GM12891 (cell line): ENCODE measurements around the gene PPIL4. TPM values are rescaled to one million over a fixed set of nuclear protein-coding genes. Genes with fewer than 3 reads are reported as not detected.

Source experiments
- DNase-seq: peaks from one replicate; pipeline ENCODE4 v3.0.0; 2011; ENCODE audit warnings: low spot score; ENCODE audit not compliant: insufficient read length
- FAIRE-seq: peaks from 2 replicates; lab custom pipeline; 2011; peaks lifted over from hg19 to GRCh38; lab: Jason Lieb, UNC
- PAX5 ChIP-seq: IDR thresholded peaks from 2 replicates; pipeline ENCODE4 v1.6.1; 2011; ENCODE audit warnings: low read length, moderate library complexity, mild to moderate bottlenecking; ENCODE audit not compliant: insufficient read depth, severe bottlenecking
- POLR2A ChIP-seq: IDR thresholded peaks from 2 replicates; pipeline ENCODE4 v1.6.1; 2011; ENCODE audit warnings: low read depth, low read length, control low read depth
- POLR2AphosphoS5 ChIP-seq: IDR thresholded peaks from 2 replicates; pipeline ENCODE4 v1.6.1; 2011; ENCODE audit warnings: low read depth, low read length, control low read depth
- POU2F2 ChIP-seq: IDR thresholded peaks from 2 replicates; pipeline ENCODE4 v1.6.1; 2011; ENCODE audit warnings: low read depth, mild to moderate bottlenecking, control low read depth, low read length, moderate library complexity
- SPI1 ChIP-seq: IDR thresholded peaks from 2 replicates; pipeline ENCODE4 v1.6.1; 2011; ENCODE audit warnings: low read depth, low read length, control low read depth
- TAF1 ChIP-seq: IDR thresholded peaks from 2 replicates; pipeline ENCODE4 v1.6.1; 2011; ENCODE audit warnings: low read depth, low read length, control low read depth
- polyA plus RNA-seq: library from polyadenylated mRNA; unstranded; fragments of >200 nt; gene quantifications from one replicate; pipeline ENCODE4 v1.2.1, GENCODE V29; 2012; ENCODE audit warnings: low read depth, missing spikeins, inconsistent platforms; ENCODE audit not compliant: missing spikeins

PPIL4 gene, protein sequence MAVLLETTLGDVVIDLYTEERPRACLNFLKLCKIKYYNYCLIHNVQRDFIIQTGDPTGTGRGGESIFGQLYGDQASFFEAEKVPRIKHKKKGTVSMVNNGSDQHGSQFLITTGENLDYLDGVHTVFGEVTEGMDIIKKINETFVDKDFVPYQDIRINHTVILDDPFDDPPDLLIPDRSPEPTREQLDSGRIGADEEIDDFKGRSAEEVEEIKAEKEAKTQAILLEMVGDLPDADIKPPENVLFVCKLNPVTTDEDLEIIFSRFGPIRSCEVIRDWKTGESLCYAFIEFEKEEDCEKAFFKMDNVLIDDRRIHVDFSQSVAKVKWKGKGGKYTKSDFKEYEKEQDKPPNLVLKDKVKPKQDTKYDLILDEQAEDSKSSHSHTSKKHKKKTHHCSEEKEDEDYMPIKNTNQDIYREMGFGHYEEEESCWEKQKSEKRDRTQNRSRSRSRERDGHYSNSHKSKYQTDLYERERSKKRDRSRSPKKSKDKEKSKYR
- polyA plus RNA-seq = 8.5 TPM

DNA sequence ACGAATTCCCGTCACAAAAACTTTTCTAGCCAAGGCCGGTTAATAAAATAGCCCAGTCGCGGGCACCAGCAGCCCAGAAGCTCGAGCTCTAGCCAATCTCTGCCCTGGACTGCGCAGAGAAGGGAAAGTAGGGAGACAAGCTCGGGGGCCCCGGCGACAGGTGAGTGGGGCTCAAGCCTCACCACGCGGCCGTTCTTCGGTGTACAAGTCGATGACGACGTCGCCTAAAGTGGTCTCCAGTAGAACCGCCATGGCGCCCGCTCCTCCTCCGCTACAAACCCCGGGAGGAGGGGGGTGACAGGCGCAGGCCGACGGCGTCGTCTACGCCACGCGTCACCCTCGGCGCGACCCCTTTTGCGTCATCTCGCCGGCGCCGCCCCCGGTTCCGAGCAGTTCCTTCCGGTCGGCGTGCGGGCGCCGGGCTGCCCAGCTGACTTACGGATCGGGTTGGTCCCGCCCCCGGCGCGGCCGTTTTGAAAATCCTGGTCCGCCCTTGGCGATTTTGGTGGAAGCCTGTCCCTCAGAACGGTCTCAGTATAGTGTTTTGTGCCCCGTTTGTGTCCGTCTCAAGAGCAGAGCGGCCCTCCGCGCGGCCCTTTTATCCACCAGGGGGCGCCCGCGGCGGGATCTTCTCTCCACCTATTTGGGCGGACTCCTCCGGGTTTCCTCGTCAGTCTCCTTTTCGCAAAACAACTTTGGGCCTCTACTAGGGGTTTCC is at the start of gene PPIL4:
Gene PPIL4 (minus strand): TSS at position 290 of the 718 bp plus-strand sequence. CDS start 38 bp downstream, at position 252.
- DNase-seq (peak; percentile 73), FAIRE-seq (peak; percentile 98)
- TF ChIP-seq POU2F2 (peak; percentile 70), SPI1 (no peak; the same call in 1 of the 2 replicates), POLR2AphosphoS5 (peak; percentile 76), PAX5 (no peak), TAF1 (peak; percentile 85), POLR2A (peak; percentile 75)

DNA sequence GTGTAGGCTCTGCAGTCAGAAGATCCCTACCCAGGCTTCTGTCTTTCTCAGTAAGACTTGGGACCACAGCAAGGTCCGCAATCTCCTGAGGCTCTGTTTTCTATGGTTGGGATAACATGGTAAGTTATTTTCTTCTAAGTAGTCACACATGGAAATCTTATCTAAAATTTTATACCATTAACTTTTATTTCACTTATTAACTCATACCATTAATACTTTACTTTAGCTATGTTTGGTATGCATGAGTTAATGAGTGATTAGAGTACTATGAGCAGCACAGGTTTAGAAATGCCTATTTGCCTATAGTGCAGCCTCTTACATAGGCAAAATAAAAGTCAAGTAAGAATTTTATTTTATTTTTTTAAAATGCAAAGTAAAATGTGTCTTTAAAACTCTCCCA is 47.6 kb upstream of the PPIL4 start:
- TF ChIP-seq POLR2AphosphoS5 (no peak), POLR2A (no peak), SPI1 (no peak), POU2F2 (no peak), PAX5 (no peak), TAF1 (no peak)
- FAIRE-seq (no peak), DNase-seq (no peak)

DNA sequence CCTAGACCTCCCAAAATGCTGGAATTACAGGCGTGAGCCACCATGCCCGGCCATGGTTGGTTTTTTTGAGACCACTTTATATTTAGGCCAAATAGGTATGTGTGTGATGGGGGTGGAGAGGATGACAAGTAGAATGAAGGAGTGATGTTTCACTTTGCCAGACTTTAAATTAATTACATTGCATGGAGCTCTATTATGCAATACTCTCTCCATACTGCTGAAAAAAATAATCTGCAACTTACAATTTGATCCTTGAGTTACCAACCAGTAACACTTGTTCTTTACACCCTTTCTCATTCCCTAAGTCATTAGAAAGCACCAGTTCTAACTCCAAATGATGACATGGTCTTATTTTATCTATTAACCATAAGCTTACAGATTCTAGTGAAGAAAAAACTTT is 47.1 kb upstream of the PPIL4 start:
- FAIRE-seq = no peak
- TF ChIP-seq POU2F2 (no peak), TAF1 (no peak), POLR2A (no peak), POLR2AphosphoS5 (no peak), SPI1 (no peak), PAX5 (no peak)

GRCh38 chr6:149586149-149586548 is 40.3 kb upstream of the PPIL4 start:
- no peak for TF ChIP-seq TAF1
- TF ChIP-seq POU2F2 = no peak
- no peak for TF ChIP-seq PAX5
- no peak for TF ChIP-seq POLR2AphosphoS5
- TF ChIP-seq SPI1 = no peak
- no peak for TF ChIP-seq POLR2A
- FAIRE-seq = no peak
- no peak for DNase-seq

More for the DNA sequence above, 47.1 kb upstream of the PPIL4 start:
- no peak for DNase-seq

GRCh38 chr6:149581349-149581748 is 35.5 kb upstream of the PPIL4 start:
- TF ChIP-seq SPI1 = no peak
- TF ChIP-seq POU2F2 = no peak
- no peak for TF ChIP-seq PAX5
- no peak for TF ChIP-seq POLR2A
- no peak for TF ChIP-seq TAF1
- no peak for TF ChIP-seq POLR2AphosphoS5
- DNase-seq = no peak
- no peak for FAIRE-seq

GRCh38 chr6:149580880-149581279 is 35.0 kb upstream of the PPIL4 start:
- DNase-seq = no peak
- no peak for TF ChIP-seq POLR2AphosphoS5
- no peak for TF ChIP-seq POLR2A
- TF ChIP-seq SPI1 = no peak
- TF ChIP-seq TAF1 = no peak
- TF ChIP-seq PAX5 = no peak
- no peak for TF ChIP-seq POU2F2
- FAIRE-seq = no peak

DNA sequence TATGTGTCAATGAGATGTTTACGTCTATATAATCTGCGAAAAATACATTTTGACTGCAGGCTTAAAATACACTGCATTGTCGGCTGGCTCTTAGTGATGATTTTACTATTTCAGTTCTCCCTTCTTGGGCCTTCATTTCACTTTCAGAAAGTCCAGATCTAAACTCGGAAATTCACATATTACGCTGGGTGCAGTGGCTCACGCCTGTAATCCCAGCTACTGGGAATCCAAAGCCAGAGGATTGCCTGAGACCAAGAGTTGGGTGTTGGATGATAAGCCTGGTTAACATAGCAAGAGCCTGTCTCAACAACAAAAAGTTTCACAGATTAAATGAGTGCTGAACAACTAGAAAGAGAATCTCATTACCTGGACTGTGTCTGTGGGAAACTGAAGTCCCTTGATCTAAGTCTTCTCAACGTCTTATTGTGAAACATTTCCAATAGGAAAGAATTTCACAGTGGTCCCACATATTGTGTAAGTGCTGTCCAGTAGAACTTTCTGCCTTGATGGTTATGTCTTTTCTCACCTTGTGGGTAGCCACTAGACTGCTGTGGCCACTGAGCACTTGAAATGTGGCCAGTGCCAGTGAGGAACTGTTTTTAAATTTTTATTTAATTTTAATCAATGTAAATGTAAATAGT is 22.2 kb upstream of the PPIL4 start:
- TF ChIP-seq PAX5 (no peak), POU2F2 (no peak), SPI1 (peak; percentile 68), POLR2A (no peak)

DNA sequence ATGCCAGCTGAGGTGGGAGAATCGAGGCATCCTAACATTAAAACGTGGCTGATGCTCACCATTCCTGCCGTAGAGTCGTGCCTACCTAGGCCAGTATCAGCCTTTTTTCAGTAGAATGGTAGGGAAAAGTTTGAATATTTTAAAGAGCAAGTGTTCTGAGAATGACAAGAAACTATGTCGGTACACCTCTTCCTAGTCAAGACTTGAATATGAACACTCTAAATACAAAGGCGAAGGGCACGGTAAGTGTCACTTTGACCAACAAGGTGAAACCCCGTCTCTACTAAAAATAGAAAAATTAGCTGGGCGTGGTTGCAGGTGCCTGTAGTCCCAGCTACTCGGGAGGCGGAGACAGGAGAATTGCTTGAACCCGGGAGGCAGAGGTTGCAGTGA is 21.3 kb upstream of the PPIL4 start:
- TF ChIP-seq PAX5 (no peak), POU2F2 (no peak)
- FAIRE-seq = peak; percentile 9

More for the DNA sequence above, 22.2 kb upstream of the PPIL4 start:
- peak; percentile 57 for FAIRE-seq
- no peak for DNase-seq

DNA sequence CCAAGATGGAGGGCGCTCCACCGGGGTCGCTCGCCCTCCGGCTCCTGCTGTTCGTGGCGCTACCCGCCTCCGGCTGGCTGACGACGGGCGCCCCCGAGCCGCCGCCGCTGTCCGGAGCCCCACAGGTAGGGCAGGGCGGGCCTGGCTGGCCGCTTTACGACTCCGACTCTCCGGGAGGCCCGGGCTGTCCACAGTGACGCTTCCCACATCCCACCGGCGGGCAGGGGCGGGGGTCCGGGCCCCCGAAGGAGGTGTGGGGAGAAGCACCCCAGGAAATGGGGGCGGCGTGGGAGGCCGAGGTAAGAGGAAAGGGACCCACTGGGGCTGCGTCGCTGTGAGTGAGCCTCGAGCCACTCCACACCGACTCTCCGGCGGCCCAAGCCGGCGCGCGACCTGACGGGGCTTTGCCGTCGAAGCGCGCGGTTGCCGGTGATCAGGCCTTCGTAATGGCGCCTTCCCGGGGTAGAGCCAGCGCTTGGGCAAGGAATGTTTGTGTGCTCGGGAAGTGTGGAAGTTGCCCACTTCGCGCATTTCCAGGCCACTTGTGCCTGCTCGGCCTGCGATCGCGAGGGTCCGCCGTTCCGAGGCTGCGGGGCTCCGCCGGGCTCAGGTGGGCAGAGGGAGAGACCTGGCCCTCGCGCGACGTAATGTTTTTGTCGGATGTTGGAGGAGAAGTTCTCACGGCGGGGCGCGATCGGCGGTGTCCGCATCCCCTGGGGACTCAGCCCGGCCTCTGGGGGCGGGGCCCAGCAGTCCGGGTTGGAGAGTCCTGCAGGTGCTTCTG is 20.8 kb upstream of the PPIL4 start:
- FAIRE-seq = peak; percentile 69
- TF ChIP-seq POLR2A = 0 out of 2 replicates have a peak, but pooled peaks have one; percentile 6
- TF ChIP-seq POLR2AphosphoS5 = no peak
- no peak for DNase-seq

More for the DNA sequence above, 21.3 kb upstream of the PPIL4 start:
- DNase-seq = no peak
